Common myeloid progenitor, CD34-positive (primary cell): ENCODE data around the gene CDH22.

ENCODE experiments used
- CTCF ChIA-PET: fragments of 350-600 bp; sonication (Branson Sonifier 250); formaldehyde crosslinking; loops from one replicate; lab custom pipeline; 2021; ENCODE audit warnings: antibody characterized with exemption; lab: Charles Lee
- POLR2A ChIA-PET: fragments of 350-600 bp; sonication (Branson Sonifier 250); formaldehyde crosslinking; loops from one replicate; lab custom pipeline; 2021; ENCODE audit warnings: antibody characterized with exemption; lab: Charles Lee
- DNase-seq, 3 donors: peaks; one replicate each; pipeline versions ENCODE4 v3.0.0 to v3.0.0-alpha.2; 2013
- H3K27ac ChIP-seq, 2 experiments: 1 replicate in 1 of 2; 2 replicates in 1 of 2; pipeline ENCODE4 v1.7.0; 2013; ENCODE audit warnings: inconsistent platforms in 2 of 2, low read length in 2 of 2, mild to moderate bottlenecking in 2 of 2, low read depth in 1 of 2, moderate library complexity in 1 of 2; ENCODE audit not compliant: severe bottlenecking in 2 of 2, insufficient read depth in 1 of 2, poor library complexity in 1 of 2
- H3K27me3 ChIP-seq, 5 experiments: replicated peaks in 2 of 5; 1 replicate in 3 of 5; 2 replicates in 2 of 5; pipeline versions ENCODE4 v1.6.1 to v1.7.0; 2013; ENCODE audit warnings: low read length in 4 of 5, mild to moderate bottlenecking in 2 of 5, moderate library complexity in 2 of 5, inconsistent platforms in 1 of 5; ENCODE audit not compliant: insufficient read depth in 5 of 5, control insufficient read depth in 4 of 5
- H3K36me3 ChIP-seq, 4 experiments: 1 replicate in 2 of 4; 2 replicates in 2 of 4; pipeline versions ENCODE4 v1.6.1 to v1.7.0; 2013; ENCODE audit warnings: low read length in 3 of 4, control low read depth in 1 of 4, mild to moderate bottlenecking in 1 of 4; ENCODE audit not compliant: control insufficient read depth in 4 of 4, insufficient read depth in 4 of 4
- H3K4me1 ChIP-seq, 4 experiments: 1 replicate in 3 of 4; 2 replicates in 1 of 4; pipeline versions ENCODE4 v1.6.1 to v1.7.1; 2013; ENCODE audit warnings: low read length in 3 of 4, mild to moderate bottlenecking in 3 of 4, control low read depth in 1 of 4, inconsistent platforms in 1 of 4, moderate library complexity in 1 of 4; ENCODE audit not compliant: control insufficient read depth in 4 of 4, insufficient read depth in 4 of 4; ENCODE audit errors: control extremely low read depth in 1 of 4
- H3K4me3 ChIP-seq, 7 experiments: 1 replicate in 4 of 7; 2 replicates in 3 of 7; pipeline versions ENCODE4 v1.5.1 to v1.7.0; 2013; ENCODE audit warnings: mild to moderate bottlenecking in 7 of 7, low read length in 6 of 7, moderate library complexity in 6 of 7, inconsistent platforms in 2 of 7, low read depth in 2 of 7, control low read depth in 1 of 7; ENCODE audit not compliant: insufficient read depth in 4 of 7, control insufficient read depth in 1 of 7; ENCODE audit errors: extremely low read depth in 1 of 7
- H3K9me3 ChIP-seq, 5 experiments: 1 replicate in 4 of 5; 2 replicates in 1 of 5; pipeline versions ENCODE4 v1.6.1 to v1.7.1; 2013; ENCODE audit warnings: low read length in 4 of 5, mild to moderate bottlenecking in 2 of 5, inconsistent platforms in 1 of 5, low read depth in 1 of 5, moderate library complexity in 1 of 5; ENCODE audit not compliant: control insufficient read depth in 4 of 5, insufficient read depth in 2 of 5; ENCODE audit errors: control extremely low read depth in 1 of 5
- WGBS: methylation state at CpG from one replicate; pipeline ENCODE4 v1.1.5; 2013; ENCODE audit not compliant: insufficient coverage; 5-methylcytosine and 5-hydroxymethylcytosine counted together

The CDH22 gene

DNA sequence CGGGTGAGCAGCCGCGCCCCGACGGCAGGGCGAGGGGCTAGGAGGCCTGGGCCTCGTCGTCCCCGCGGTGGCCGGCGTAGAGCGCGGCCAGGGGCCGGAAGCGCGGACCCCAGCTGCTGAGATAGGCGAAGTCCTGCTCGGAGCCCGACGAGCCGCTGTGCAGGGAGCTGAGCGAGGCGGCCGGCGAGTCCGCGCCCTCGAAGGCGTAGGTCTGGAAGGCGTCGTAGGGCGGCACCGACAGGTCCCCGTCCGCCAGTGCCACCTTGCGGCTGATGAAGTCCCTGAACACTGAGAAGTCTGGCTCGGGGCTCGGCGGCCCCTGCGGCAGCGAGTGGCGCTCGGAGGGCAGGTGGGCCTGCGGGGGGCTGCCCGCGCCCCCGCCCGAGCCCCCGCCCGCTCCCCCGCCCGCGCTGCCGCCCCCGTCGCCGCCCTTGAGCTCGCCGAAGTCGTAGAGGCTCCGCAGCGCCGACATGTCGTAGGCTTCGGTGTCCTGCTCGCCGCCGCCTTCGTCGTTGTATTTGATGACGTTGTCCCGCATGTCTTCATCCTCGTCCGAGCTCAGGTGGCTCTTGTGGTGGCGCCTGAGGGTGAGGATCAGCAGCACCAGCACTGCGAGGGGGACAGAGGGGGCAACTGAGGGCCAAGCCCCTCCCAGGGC is 133.7 kb downstream of the CDH22 start:
- Histone ChIP-seq H3K4me1 (peaks cover 0 to 3% (median 0%) of the 10 kb centered on the region in 4 experiments), H3K36me3 (no peaks in the 10 kb centered on the region), H3K4me3 (no peak overlapping the region), H3K27ac (no peak overlapping the region), H3K27me3 (peaks cover 7 to 79% (median 30%) of the 10 kb centered on the region in 5 experiments), H3K9me3 (no peaks in the 10 kb centered on the region)
- CTCF ChIA-PET = interaction anchor here (0.9 to 1.9 kb wide), 10 partner anchors 8 to 263 kb away, joined by 3 to 8 read pairs (median 4); no protein-coding TSS in a partner anchor
- POLR2A ChIA-PET = no interaction called here
- peak; percentile 69 to 84 (median 82) for DNase-seq
- 5% methylated on average over 47 of the region's 77 CpGs for WGBS

DNA sequence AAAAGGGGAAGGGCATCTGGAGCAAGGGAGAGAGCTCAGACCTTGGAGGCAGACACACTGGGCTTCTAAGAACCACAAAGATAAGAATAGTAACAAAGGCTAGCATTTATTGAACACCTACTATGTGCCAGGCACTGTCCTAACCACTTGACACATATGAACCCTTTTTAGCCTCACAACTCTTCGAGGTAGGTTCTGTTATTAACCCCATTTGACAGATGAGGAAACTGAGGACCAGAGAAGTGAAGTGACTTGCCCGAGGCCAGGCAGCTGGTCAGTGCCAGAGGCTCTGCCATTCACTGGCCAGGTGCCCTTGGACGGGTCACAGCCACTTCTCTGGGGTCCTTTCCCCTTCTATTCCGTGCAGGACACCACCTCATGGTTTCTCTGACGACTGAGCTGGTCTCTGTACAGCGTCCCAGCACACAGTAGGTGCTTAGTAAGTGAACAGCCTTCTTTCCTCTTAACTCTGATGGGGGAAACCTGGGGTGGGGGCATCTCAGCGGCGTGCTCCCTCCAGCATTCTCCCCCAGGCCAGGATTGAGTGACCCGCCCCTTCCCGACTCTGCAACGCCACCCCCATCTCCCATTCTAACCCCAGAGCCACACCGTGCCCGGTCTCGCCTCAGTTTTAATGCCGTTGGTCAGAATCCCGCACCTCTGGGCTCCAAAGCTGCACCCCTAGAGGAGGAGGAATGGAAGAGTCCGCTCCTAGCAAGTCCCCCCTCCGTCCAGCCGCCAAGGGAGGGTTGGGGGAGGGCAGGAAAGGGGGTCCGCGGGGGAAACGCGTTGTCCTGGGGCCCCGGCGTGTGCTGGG is 134.4 kb downstream of the CDH22 start:
- Histone ChIP-seq H3K27ac (no peak overlapping the region), H3K36me3 (no peaks in the 10 kb centered on the region), H3K27me3 (peaks cover 7 to 72% (median 33%) of the 10 kb centered on the region in 5 experiments), H3K4me1 (peaks cover 0 to 3% (median 0%) of the 10 kb centered on the region in 4 experiments), H3K9me3 (no peaks in the 10 kb centered on the region), H3K4me3 (no peak overlapping the region)
- ChIA-PET POLR2A (no interaction called here), CTCF (interaction anchor here (0.9 to 1.7 kb wide), 8 partner anchors 8 to 175 kb away, joined by 3 to 7 read pairs (median 4); no protein-coding TSS in a partner anchor)
- 31% methylated on average over 10 of the region's 25 CpGs for WGBS
- DNase-seq = no peak

DNA sequence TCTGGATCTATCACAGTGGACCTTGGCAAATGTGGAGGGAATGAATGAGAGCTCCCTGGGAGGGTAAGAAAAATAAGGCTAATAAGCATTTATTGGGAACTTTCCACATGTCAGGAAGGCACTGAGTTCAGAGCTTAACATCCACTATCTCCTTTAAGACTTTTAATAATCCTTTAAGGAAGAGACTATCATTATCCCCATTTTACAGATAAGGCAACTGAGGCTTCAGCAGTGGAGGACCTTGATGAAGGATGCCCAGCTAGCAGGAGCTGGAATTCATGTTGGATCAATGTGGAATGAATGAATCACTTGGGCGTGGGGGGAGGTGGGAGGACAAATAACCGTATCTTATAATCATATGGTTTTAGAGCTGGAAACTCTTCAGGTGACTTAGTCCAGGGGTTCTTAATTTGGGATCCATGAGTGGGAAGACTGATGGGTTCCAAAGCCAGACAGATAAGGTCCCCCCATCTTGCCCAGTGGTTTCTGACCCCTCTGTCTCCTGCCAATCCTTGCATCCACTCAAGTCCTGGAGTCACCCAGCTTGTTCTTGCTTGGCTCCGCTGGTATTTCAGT is 135.2 kb downstream of the CDH22 start:
- no peak for DNase-seq
- Histone ChIP-seq H3K9me3 (no peaks in the 10 kb centered on the region), H3K4me3 (no peak overlapping the region), H3K36me3 (no peaks in the 10 kb centered on the region), H3K27me3 (peaks cover 7 to 68% (median 33%) of the 10 kb centered on the region in 5 experiments), H3K4me1 (peaks cover 0 to 3% (median 0%) of the 10 kb centered on the region in 4 experiments), H3K27ac (no peak overlapping the region)
- WGBS = 87% methylated on average over 3 of the region's 3 CpGs
- ChIA-PET CTCF (interaction anchor here (1.0 to 1.8 kb wide), 7 partner anchors 15 to 176 kb away, joined by 3 to 7 read pairs (median 4); no protein-coding TSS in a partner anchor), POLR2A (no interaction called here)

DNA sequence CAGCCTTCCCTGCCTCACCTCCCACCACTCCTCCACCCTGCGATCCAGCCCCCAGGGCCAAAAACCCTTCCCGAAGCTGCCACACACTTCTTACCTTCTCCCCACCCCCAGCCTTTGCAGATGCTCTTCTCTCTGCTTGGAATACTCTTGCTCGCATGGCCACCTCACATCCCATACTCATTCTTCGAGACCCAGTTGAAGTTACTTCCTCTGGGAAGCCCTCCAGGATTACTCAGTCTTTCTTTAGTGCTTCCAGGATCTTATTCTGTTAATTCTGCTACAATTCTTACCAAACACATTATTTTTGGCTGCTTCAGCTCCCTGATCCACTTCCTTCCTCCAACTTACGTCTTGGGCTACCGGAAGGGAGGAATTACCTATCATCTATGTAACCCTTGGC is 135.8 kb downstream of the CDH22 start:
- CTCF ChIA-PET = interaction anchor here (1.2 to 1.8 kb wide), 3 partner anchors 37 to 176 kb away, joined by 4 to 7 read pairs (median 5); no protein-coding TSS in a partner anchor
- peaks cover 7 to 62% (median 33%) of the 10 kb centered on the region in 5 experiments for H3K27me3 ChIP-seq
- no peaks in the 10 kb centered on the region for H3K36me3 ChIP-seq
- DNase-seq = no peak
- WGBS = 59% methylated on average over 6 of the region's 6 CpGs
- H3K27ac ChIP-seq = no peak overlapping the region
- no peaks in the 10 kb centered on the region for H3K9me3 ChIP-seq
- POLR2A ChIA-PET = no interaction called here
- H3K4me3 ChIP-seq = no peak overlapping the region
- peaks cover 0 to 3% (median 0%) of the 10 kb centered on the region in 4 experiments for H3K4me1 ChIP-seq

DNA sequence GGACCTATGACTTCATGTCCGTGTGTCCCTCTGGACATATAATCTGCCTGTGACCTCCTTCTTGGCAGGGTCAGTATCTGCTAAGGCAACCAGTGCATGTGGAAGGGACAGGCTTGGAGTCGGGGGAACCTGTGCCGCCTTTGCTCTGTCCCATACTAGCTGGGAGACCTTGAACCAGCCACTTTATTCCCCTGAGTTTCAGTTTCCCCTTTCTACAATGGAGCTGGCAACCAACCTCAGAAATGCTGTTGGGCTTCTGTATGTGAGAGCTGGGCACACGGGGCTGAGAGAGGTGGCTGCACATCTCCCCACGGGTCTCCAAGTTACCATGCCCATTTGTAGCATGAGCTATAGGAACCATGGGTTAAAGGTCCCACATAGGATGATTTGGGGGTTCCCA is 136.4 kb downstream of the CDH22 start:
- peaks cover 0 to 3% (median 0%) of the 10 kb centered on the region in 4 experiments for H3K4me1 ChIP-seq
- 69% methylated on average over 5 of the region's 5 CpGs for WGBS
- H3K4me3 ChIP-seq = no peak overlapping the region
- peak in 2 of 3 donors; percentile 15 to 17 for DNase-seq
- CTCF ChIA-PET = interaction anchor here (1.8 kb wide), 1 partner anchor 39 kb away, joined by 5 read pairs; no protein-coding TSS in a partner anchor
- H3K9me3 ChIP-seq = no peaks in the 10 kb centered on the region
- no peaks in the 10 kb centered on the region for H3K36me3 ChIP-seq
- H3K27ac ChIP-seq = no peak overlapping the region
- peaks cover 7 to 62% (median 30%) of the 10 kb centered on the region in 5 experiments for H3K27me3 ChIP-seq
- POLR2A ChIA-PET = no interaction called here

DNA sequence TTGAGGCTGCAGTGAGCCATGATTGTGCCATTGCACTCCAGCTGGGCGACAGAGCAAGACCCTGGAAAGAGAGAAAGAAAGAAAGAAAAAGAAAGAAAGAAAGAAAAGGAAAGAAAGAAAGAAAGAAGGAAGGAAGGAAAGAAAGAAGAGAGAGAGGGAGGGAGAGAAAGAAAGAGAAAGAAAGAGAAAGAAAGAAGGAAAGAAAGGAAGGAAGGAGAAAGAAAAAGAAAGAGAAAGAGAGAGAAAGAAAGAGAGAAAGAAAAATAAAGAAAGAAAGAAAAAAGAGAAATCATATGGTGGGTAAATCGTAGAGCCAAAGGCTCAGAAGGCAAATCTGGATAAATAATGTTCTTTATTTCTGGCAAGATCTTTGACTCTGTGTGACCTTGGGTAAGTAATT is 136.8 kb downstream of the CDH22 start:
- no peak overlapping the region for H3K4me3 ChIP-seq
- peaks cover 0 to 3% (median 0%) of the 10 kb centered on the region in 4 experiments for H3K4me1 ChIP-seq
- CTCF ChIA-PET = interaction anchor here (1.8 kb wide), 1 partner anchor 39 kb away, joined by 5 read pairs; no protein-coding TSS in a partner anchor
- H3K36me3 ChIP-seq = no peaks in the 10 kb centered on the region
- H3K27ac ChIP-seq = no peak overlapping the region
- peaks cover 7 to 60% (median 29%) of the 10 kb centered on the region in 5 experiments for H3K27me3 ChIP-seq
- WGBS = 68% methylated on average over 2 of the region's 2 CpGs
- POLR2A ChIA-PET = no interaction called here
- H3K9me3 ChIP-seq = no peaks in the 10 kb centered on the region
- DNase-seq = no peak
